Smooth muscle cell of trachea (primary cell): ENCODE results near the gene BCL7B. TPM values are rescaled to one million over a fixed set of nuclear protein-coding genes. Genes with fewer than 3 reads are reported as not detected.

Experiments used
- total RNA-seq: library from RNA; depleted of rRNA; stranded (reverse); fragments of >200 nt; gene quantifications from 2 replicates; pipeline ENCODE4 v1.2.1, GENCODE V29; 2014

The BCL7B gene
- total RNA-seq = 20.2 and 26.0 TPM in 2 replicates

GRCh38 chr7:73557397-73558257, at the start of gene BCL7B:
TSS of gene BCL7B (minus strand) at chr7:73557690. CDS start at chr7:73557578, 112 bp downstream.

GRCh38 chr7:73578342-73579128, 21.0 kb upstream of the BCL7B start, which contains the start of gene TBL2:
TSS of gene TBL2 (minus strand) at chr7:73578579. CDS start at chr7:73578549, 30 bp downstream.

GRCh38 chr7:73522105-73522872, 35.2 kb downstream of the BCL7B start, which contains the start of gene BAZ1B:
TSS of gene BAZ1B (minus strand) at chr7:73522293. CDS start at chr7:73521933, 360 bp downstream.

Other genes with a start within 250 kb of the BCL7B start
- 17.4 and 17.7 TPM in 2 replicates for gene NSUN5, start 248.9 kb downstream of the BCL7B start, total RNA-seq
- not detected in 2 replicates for gene TRIM50, start 229.6 kb downstream of the BCL7B start, total RNA-seq
- not detected in 2 replicates for gene FKBP6, start 229.5 kb downstream of the BCL7B start, total RNA-seq
- gene FZD9, start 123.9 kb downstream of the BCL7B start, total RNA-seq = 0.58 and 1.3 TPM in 2 replicates
- 50.4 and 61.8 TPM in 2 replicates for gene BAZ1B, start 35.4 kb downstream of the BCL7B start, total RNA-seq
- gene TBL2, start 20.9 kb upstream of the BCL7B start, total RNA-seq = 66.2 and 135 TPM in 2 replicates
- gene MLXIPL, start 66.8 kb upstream of the BCL7B start, total RNA-seq = 0.66 TPM in 1 of 2 replicates, not detected in the other
- gene VPS37D, start 110.1 kb upstream of the BCL7B start, total RNA-seq = 6.4 and 12.2 TPM in 2 replicates
- gene DNAJC30, start 125.8 kb upstream of the BCL7B start, total RNA-seq = 2.2 and 3.8 TPM in 2 replicates
- gene BUD23, start 125.9 kb upstream of the BCL7B start, total RNA-seq = 41.0 and 54.8 TPM in 2 replicates
- gene STX1A, start 162.0 kb upstream of the BCL7B start, total RNA-seq = 16.3 and 20.3 TPM in 2 replicates
- 11.6 and 19.6 TPM in 2 replicates for gene ABHD11, start 181.1 kb upstream of the BCL7B start, total RNA-seq
- gene CLDN3, start 212.6 kb upstream of the BCL7B start, total RNA-seq = 0.33 TPM in 1 of 2 replicates, not detected in the other